NCI-H2029 treated with DMSO at 0.1 percent for 48 hours (cell line): Measurements from ENCODE around the gene LCN12.

Source experiments
- DNase-seq: peaks from one replicate; lab custom pipeline; 2025; lab: John Stamatoyannopoulos, UW

The LCN12 gene

DNA sequence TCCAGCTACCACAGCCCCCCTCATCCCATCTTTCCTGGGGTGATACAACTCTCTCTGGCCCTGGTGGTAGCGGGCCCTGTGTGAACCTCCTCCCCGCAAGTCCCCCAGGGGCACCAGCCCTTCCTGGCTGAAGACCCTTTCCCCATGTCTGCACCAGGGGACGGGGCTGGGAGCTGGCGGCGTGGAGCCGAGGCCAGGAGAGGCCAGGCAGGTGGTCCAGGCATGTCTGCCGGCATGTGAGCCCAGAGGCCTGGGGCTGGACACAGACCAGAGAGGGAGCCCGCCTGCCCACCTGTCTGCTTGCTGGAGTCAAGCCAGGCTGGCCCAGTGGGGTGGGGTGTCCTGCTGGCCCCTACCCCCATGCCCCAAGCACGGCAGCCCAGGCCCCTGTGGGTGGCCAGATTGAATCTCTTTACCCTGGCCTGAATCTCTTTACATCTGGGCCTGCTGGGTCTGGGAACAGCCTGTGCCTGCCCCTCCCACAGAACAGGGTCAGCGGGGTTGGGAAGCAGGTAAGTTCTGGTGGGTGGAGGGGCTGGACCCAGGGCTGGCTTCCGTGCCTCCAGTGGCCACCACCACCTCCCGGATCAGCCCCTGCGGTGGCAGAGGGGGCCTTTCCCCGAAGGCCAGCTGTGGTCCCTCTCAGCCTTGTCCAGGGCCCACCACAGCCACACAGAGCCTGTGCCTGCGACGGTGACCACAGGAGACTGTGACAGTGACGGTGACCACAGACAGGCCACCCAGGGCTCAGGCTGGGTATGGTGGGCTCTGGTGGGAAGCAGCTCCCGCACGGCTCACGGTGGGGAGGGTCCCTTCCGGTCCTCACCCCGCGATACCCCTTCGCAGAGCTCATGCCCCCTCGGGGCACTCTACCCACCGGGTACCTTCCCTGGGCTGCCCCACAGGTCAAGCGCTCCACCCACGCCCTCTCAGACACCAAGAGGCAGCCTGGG is 7.1 kb downstream of the LCN12 start:
- no peak for DNase-seq

DNA sequence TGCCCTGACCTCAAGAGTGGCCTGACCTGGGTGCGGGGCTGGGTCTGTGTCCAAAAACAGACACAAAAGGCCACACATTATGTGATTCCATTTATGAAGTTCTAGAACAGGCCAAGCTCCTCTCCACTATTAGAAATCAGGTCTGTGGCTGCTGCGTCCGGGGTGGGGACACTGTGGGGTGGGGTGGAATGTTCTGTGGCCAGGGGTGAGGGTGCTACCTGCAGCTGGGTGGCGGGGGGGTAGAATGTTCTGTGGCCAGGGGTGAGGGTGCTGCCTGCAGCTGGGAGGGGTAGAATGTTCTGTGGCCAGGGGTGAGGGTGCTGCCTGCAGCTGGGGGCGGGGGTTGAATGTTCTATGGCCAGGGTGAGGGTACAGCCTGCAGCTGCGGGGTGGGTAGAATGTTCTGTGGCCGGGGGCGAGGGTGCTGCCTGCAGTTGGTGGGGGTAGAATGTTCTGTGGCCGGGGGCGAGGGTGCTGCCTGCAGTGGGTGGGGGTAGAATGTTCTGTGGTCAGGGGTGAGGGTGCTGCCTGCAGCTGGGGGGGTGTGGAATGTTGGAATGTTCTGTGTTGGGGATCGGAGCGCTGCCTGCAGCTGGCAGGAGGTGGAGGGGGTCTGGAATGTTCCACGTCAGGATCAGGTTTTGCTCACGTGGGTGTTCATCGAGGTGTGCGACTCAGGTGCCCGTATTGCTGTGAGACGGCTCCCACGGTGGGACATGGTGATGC is 8.3 kb downstream of the LCN12 start:
- DNase-seq, result no peak

GRCh38 chr9:136960938-136961275 is 8.8 kb downstream of the LCN12 start:
- DNase-seq, result no peak

- DNase-seq, result no peak
Measured at GRCh38 chr9:136961279-136962065, 9.4 kb downstream of the LCN12 start.

DNA sequence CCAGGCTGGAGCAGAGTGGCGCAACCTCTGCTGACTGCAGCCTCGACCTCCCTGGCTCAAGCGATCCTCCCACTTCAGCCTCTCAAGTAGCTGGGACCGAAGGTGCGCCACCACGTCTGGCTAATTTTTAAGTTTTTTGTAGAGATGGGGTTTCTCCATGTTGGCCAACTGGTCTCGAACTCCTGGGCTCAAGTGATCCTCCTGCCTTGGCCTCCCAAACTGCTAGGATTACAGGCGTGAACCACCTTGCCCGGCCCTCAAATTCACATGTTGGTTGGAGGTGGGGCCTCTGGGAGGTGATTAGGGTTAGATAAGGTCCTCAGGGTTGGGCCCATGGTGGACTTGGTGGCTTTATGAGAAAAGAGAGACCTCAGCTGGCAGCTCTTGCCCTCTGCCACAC is 10.1 kb downstream of the LCN12 start:
- DNase-seq, result no peak

GRCh38 chr9:136962701-136963248 is 10.7 kb downstream of the LCN12 start:
- DNase-seq, result no peak

- DNase-seq, result no peak
Measured at GRCh38 chr9:136963341-136963740, 11.3 kb downstream of the LCN12 start.

DNA sequence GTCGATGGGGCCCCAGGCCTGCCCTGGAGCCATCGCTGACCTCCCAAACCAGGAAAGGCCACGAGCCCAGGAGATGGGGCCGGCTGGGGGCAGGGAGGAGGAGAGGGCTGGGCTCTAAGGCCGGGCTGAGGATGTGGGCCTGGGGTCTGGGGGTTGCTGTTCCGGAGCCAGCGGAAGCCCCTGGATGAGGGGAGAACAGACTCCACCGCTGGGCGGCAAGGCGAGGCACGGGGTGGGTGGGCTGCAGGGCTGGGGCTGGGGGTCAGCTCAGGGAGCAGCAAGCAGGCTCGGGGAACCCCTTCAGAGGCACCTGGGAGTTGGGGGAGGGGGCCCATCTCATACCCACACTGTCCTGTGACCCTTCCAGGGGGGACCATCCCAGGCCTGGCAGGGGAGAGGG is 11.7 kb downstream of the LCN12 start:
- DNase-seq, result no peak

DNA sequence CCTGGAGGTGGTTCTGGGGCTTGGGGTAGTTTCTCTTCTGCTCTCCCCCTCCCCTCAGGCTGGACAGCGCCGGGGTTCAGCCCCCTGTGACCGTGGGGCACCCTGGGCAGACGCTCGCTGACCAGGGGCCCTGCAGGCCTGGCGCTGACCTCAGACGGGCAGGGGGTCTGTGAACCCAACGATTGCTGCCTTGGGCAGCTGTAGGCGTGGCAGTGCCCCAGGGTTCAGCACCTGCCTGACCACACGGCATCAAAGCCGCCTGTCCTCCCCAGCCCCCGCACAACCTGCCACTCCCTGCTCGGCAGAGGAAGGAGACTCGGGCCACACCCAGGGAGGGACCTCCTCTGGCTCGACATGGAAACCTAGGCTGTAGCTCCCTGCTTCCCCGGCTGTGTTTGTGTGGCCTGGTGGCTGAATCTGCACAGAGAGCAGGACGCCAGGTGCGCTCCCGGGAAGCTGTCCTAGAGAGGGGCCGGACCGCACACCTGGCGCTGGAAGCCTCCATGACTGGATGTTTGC is 12.2 kb downstream of the LCN12 start:
- no peak for DNase-seq

DNA sequence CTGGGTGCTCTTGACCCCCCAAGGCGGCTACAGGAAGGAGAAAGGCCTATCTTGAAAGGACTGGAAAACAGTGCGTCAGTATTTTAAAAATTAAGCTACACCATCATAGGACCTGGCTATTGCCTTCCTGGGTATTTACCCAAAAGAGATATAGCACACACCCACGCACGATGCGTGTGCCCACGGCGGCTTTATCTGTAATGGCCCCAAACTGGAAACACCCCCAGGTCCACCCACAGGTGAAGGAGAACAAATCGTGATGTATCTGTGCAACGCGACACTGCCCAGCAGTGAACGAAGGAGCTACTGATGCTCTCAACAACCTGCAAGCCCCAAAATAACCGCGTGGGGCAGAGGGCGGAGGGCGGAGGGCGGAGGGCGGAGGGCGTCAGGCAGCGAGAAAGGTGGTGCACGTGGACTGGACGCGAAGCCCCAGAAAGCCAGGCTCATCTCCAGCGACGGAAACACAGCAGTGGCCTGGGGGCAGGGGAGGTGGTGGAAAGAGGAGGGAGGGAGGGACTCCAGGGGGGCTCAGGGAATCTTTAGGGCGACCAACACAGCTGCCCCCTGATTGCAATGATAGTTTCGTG is 12.9 kb downstream of the LCN12 start:
- no peak for DNase-seq

DNA sequence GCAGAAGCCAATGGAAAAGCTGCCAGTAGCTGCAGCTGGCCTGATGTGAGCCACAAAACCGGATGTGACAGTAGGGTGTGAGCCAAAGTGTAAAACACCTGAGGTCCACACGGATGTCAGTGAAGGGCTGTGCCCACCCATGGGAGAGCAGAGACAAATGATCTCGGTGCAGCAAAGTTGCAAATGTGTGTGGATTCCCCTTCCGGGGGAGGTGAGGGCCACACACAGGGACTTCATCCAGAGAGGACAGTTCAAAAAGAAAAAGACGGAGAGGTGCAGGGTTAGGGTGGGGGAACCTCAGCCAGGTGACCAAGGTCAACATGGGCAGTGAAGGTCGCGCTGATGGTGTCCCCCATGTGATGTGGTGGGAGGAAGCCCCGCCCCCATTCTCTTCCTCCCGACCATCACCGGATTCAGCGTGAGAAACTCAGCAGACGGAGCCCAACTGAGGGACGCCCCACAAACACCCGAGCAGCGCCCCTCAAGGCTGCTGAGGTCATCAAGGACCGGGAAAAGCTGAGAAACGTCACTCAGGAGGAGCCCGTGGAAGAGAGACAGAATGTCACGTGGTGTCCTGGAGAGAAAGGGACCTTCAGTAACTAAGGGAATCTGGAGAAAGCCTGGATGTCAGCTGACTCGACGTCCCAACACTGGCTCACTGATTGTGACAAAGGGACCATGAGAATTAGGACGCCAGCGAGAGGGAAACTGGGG is 13.9 kb downstream of the LCN12 start:
- no peak for DNase-seq

- DNase-seq, result no peak
Measured at GRCh38 chr9:136968333-136969127, 16.5 kb downstream of the LCN12 start.

GRCh38 chr9:136969150-136969549 is 17.1 kb downstream of the LCN12 start:
- no peak for DNase-seq

GRCh38 chr9:136969774-136970173 is 17.7 kb downstream of the LCN12 start:
- DNase-seq, result no peak

DNA sequence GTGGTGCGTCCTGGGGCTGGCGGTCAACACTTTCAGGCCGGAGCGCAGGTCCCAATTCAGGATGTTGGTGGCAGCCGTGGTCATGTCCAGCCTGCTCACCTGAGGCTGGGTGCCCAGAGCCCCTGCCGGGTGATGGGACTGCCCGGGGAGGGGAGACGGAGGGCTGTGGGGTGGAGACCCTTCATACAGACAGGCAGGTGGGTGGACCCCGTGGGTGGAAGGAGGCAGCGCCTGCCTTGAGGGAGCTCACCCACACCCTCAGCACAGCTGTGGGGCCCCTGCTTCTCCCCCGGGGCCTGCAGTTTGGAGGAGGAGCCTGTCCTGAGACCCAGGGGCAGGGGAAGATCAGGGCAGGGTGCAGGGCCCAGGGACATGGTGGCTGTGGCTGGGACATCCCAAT is 18.3 kb downstream of the LCN12 start:
- no peak for DNase-seq

DNA sequence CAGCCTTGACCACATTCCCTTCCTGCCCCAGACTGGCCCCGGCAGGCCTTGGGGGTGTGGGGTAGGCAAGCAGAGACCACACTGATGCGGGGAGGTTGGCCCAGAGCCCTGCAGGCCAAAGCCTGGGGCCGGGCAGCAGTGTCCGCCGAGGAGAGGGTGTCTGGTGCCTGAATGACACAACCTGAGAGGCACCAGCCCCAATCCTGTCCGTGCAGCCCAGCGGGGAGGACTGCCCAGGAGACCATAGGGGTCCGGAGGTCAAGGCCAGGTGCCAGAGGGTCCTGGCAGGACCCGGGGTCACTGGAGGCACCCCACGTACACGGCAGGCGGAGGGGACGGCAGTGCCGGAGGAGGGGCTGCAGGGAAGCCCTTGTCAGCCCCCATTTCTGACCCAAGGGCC is 19.7 kb downstream of the LCN12 start:
- DNase-seq, result no peak

DNA sequence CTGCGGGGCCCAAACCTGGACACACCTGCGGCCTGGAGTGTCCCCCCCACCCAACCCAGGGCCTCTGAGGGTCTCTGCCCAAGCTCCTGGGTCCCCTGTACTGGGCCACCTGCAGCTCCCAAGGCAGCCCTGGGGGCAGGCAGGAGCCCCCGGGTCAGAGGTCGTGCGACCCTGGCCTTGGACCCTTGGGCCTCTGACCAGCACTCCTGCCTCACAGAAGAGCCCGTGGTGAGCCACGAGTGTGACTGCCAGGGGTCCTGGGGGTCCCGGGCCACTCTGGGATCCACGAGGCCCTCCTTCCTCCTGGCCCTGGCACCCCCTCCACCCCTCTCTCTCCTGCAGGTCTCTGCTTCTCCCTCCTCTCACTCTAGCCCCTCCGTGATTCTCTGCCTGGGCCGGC is 20.3 kb downstream of the LCN12 start:
- no peak for DNase-seq

DNA sequence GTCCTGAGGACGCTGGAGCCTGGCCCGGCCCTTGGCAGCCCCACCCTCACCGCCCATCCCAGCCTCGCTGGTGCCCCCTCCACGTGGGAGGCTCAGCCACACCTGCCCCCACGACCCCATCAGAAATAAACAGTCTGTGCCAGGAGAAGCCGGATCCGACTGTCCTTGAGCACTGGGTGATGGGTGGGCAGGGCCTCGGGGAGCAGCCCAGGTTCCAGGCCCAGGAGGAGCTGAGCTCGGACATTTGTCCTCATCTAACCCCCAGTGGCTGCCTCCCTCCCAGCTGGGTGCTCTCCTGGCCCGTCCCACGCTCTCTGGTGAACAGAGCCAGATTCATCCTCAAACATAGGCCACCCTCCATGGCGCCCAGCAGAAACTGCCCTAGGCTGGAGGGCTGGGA is 20.7 kb downstream of the LCN12 start:
- no peak for DNase-seq

GRCh38 chr9:136973618-136974617 is 21.8 kb downstream of the LCN12 start:
- DNase-seq, result no peak
